ENCODE measurements around the gene TUBA8.
"Not testable (repeated sequence)": the region's sequence is repeated elsewhere in the genome, so short reads cannot be mapped to it uniquely, and the experiment has no call there.

Gene TUBA8

DNA sequence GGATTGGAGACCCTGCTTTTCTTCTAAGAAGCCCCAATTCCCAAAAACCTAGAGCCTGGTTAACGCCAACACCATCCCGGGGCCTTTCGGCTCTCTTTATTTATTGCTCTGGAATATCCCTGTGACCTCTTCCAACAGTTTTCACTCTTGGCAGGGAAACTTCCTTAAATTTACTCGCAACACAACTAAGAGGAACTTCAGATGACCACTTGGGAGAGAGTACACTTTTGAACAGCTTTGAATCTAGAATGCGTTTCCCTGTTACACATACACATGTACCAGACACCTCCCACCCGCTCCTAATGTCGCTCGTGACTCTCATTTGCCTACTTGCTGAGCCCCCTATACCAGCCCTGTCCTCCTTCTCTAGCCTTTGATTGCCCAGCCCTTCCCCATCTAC lies 19.4 kb downstream of the TUBA8 start:
- DNase-seq (ENCODE audit: low spot score) (no peak), FAIRE-seq (no peak)

DNA sequence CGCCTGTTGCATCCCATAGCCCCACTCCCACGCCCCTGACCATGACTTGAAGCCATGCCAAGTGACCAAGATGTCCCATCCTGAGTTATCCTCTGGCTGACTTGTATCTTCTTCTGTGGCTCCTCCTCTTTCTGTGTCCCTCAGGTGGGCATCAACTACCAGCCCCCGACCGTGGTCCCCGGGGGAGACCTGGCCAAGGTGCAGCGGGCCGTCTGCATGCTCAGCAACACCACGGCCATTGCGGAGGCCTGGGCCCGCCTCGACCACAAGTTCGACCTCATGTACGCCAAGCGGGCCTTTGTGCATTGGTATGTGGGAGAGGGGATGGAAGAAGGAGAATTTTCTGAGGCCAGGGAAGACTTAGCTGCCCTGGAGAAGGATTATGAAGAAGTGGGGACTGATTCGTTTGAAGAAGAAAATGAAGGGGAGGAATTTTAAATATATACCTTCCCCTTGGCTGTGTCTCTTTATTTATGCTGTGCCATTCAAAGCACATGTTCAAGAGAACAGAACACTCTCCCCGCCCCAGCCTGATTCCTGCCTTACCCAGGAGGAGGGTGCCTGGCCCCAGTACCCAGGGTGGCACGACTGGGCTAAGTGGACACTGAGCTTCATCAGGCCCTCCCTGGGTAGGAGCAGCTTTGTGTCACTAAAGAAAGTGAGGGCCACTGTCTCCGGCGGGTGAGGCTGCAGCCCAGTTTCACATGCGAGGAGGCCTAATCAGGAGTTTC lies 20.3 kb downstream of the TUBA8 start:
- no peak for DNase-seq (ENCODE audit: low spot score)
- no peak for FAIRE-seq

GRCh38 chr22:18133452-18133851 lies 22.8 kb downstream of the TUBA8 start:
- FAIRE-seq = no peak

DNA sequence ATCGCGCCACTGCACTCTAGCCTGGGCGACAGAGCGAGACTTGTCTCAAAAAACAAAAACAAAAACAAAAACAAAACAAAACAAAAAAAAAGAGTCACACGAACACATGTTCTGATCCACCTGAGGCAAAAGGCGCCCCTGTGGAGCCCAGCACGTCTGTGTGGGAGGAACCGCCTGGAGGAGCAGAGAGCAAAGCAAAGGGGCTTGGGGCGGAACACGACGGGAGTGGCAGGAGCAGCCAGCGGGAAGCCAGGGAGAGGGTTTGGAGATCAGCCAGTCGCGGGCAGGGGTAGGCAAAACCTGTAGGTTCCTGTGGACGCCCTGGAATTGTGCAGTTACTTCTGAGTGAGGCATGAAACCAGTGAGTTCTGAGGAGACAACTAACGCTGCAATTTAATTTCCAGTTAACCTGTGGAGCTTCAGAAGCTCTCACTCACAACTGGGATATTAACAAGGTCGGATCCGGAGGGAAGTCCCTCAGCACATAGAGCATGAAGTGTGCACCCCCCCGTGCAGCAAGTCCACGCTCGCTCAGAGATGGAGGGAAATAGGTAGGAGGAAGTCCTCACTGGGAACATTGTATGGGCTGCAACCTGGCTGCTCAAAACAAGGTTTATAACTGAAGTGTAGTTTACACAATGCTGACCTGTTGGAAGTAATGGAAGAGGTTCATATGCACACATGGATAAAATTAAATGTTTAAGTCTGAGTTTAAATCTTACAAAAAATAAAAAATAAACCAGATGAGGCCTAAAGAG lies 26.1 kb downstream of the TUBA8 start:
- no peak for DNase-seq (ENCODE audit: low spot score)
- FAIRE-seq = no peak

More at GRCh38 chr22:18133452-18133851, 22.8 kb downstream of the TUBA8 start:
- DNase-seq (ENCODE audit: low spot score) = no peak

DNA sequence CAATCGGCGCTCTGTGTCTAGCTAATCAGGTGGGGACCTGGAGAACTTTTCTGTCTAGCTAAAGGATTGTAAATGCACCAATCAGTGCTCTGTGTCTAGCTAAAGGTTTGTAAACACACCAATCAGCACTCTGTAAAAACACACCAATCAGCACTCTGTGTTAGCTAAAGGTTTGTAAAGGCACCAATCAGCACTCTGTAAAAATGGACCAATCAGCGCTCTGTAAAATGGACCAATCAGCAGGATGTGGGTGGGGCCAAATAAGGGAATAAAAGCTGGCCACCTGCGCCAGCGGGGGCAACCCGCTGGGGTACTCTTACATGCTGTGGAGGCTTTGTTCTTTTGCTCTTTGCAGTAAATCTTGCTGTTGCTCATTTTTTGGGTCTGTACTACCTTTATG lies 30.4 kb downstream of the TUBA8 start:
- FAIRE-seq = not testable (repeated sequence)

DNA sequence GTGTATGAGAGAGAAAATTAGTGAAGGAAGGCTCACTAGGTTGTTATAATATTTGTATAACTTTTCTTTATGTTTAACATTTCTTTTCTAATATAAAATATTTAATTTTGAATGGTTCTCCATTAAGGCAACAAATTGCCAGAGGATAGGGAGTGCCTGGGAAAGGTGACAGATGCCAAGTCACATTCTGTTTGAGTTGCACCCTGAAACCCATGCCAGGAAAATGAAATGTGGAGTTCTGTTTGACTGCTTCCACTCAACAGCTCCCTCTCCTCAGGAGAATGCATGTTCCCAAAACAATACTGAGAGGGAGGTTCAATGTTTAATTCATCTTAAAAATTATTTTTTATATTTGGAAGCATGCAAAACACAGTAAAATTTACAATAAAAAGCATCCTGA lies 33.5 kb downstream of the TUBA8 start:
- FAIRE-seq (no peak), DNase-seq (ENCODE audit: low spot score) (no peak)

More for the DNA sequence above, 30.4 kb downstream of the TUBA8 start:
- DNase-seq (ENCODE audit: low spot score) = not testable (repeated sequence)

- DNase-seq (ENCODE audit: low spot score) = no peak
- FAIRE-seq = no peak
These were observed 35.2 kb downstream of the TUBA8 start for GRCh38 chr22:18145676-18146388.

GRCh38 chr22:18146389-18146753 lies 35.8 kb downstream of the TUBA8 start:
- DNase-seq (ENCODE audit: low spot score) = no peak
- FAIRE-seq = no peak

- no peak for FAIRE-seq
- DNase-seq (ENCODE audit: low spot score) = no peak
These were observed 37.2 kb downstream of the TUBA8 start for GRCh38 chr22:18147791-18148190.

DNA sequence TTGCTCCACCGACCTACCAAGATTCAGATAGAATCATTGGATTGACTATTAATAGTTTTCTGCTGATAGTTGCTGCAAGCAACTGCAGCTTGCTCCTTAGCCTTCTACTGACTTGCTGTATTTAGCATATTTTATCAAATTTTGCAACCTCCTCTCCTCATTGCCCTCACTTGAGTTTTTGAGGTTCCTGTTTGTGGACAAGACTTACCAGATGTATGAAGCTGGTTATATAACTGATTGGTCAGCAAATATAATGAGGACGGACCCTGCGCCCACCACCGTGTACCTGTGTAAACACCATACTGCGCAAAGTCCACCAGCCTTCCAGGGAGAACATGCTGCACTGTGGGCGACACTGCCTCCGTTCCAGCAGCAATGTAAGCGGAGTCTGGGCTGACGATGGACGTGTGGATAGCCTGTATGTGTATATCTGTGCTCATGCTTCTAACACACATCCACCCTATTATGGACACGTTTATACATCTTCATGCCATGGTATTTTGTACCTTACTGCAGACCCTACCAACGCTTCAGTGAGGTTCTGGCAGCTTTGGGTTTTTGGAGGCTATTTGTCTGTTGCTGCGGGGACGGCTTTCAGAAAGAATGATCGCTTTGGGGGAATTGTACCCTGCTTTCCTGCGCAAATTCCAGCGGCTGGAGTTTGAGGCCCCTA lies 37.8 kb downstream of the TUBA8 start:
- DNase-seq (ENCODE audit: low spot score) (no peak), FAIRE-seq (no peak)

DNA sequence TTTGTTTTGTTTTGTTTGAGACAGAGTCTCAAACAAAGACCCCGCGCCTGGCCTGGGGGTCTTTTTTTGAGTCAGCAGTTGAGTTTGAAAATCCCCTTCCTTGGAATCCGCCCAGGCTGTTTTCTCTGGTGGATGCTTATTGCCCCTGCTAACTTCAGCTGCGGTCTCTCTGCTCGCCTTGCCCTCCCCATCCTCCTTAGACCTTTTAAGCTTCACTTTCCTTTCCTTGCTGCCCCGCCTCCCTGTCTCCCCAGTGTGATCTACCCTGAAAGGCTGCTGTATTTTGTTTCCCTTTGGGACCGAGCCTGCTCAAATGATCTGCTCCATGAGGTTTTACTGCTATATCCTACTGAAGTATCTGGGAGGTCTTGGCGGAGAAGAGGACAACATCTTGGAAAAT lies 41.9 kb downstream of the TUBA8 start:
- no peak for DNase-seq (ENCODE audit: low spot score)
- no peak for FAIRE-seq

- FAIRE-seq (no peak), DNase-seq (ENCODE audit: low spot score) (no peak)
These were observed 44.3 kb downstream of the TUBA8 start for GRCh38 chr22:18154821-18155390.

GRCh38 chr22:18155546-18155945 lies 44.9 kb downstream of the TUBA8 start:
- not testable (repeated sequence) for FAIRE-seq; DNase-seq (ENCODE audit: low spot score)

DNA sequence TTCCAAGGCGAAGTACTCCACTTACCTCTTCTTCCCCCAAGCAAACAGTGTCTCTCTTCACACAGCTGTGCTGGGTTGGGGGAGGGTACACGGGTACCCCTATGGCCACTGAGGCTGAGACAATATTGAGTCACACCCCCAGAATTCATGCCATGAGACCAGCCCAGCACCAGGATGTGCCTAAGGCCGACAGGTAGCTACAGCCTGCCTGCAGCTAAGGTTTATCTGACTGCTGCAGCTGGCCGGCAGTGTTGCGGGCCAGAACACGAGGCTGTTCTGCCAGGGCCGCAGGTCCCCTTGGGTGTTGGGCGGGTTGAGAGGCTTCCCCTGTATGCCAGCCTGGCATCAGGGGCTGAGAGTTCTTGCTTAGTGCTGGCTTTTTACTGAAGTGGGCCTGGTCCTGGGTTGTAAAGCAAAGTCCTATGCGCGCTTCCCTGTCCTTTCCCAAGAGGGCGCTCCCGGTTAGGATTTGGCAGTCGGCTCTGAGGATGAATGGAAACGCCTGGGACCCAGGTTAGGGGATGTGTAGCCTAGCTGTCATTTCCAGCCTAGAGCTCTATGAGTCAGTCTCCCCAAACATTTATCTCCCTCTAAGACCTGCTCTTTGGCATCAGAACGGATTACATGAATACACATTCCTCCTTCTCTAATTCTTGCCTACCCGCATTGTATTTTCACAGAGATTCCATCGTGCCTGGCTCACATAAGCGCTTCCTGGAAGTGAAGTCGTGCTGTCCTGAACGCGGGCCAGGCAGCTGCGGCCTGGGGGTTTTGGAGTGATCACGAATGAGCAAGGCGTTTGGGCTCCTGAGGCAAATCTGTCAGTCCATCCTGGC lies 46.5 kb downstream of the TUBA8 start:
- FAIRE-seq (no peak), DNase-seq (ENCODE audit: low spot score) (peak; percentile 27)

DNA sequence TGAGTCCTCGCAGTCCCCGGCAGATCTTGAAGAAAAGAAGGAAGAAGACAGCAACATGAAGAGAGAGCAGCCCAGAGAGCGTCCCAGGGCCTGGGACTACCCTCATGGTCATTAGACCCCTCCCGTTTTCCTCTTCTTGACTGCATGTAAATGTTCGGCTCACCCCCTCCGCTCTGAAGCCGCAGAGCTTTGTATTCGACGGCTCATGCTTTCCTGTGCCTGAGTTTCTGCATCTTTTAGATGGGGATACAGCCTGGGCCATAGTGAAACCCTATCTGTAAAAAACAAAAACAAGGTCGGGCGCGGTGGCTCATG lies 47.1 kb downstream of the TUBA8 start:
- no peak for DNase-seq (ENCODE audit: low spot score)
- no peak for FAIRE-seq

DNA sequence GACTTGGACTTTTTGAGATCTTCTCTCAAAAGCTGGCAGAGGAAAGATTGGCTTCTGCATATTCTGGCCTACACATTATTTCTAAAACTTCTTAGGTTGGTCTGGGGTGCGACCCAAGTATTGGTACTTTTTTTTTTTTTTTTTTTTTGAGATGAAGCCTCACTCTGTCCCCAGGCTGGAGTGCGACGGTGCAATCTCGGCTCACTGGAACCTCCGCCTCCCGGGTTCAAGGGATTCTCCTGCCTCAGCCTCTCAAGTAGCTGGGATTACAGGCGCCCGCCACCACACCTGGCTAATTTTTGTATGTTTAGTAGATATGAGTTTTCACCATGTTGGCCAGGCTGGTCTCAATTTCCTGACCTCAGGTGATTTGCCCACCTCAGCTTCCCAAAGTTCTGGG lies 50.0 kb downstream of the TUBA8 start:
- FAIRE-seq = not testable (repeated sequence)

GRCh38 chr22:18163843-18164242 lies 53.2 kb downstream of the TUBA8 start:
- FAIRE-seq; DNase-seq (ENCODE audit: low spot score): not testable (repeated sequence)

More for the DNA sequence above, 50.0 kb downstream of the TUBA8 start:
- not testable (repeated sequence) for DNase-seq (ENCODE audit: low spot score)

- not testable (repeated sequence) for FAIRE-seq; DNase-seq (ENCODE audit: low spot score)
These were observed 54.0 kb downstream of the TUBA8 start for GRCh38 chr22:18164584-18164983.

GRCh38 chr22:18165356-18165755 lies 54.7 kb downstream of the TUBA8 start:
- FAIRE-seq; DNase-seq (ENCODE audit: low spot score): not testable (repeated sequence)

DNA sequence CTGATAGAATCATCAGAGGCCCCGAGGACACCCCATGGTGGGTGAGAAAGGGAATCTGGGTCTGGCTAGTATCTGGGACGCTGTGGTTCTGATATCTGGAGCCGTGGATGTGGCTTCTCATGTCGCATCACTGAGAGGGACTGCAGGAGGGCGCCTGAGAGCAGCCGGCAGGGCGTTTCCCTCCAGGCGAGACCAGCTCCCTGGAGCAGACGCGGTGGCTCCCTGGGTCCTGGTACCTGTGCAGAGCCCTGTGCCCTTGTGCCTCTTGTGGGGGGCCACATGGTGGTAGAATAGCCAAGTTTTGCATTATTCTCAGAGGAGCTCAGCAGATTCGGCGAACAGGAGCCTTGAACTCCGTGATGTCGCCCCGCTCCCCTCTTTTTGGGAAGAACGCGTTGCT lies 59.7 kb downstream of the TUBA8 start:
- FAIRE-seq; DNase-seq (ENCODE audit: low spot score): not testable (repeated sequence)
